ENCODE data around the gene PEX26. TPM values are rescaled to one million over a fixed set of nuclear protein-coding genes. Genes with fewer than 3 reads are reported as not detected.
"Not testable (repeated sequence)": the region's sequence is repeated elsewhere in the genome, so short reads cannot be mapped to it uniquely, and the experiment has no call there.

Gene PEX26
- polyA plus RNA-seq, 1 donor from 2014 or later = 3.4 TPM

DNA sequence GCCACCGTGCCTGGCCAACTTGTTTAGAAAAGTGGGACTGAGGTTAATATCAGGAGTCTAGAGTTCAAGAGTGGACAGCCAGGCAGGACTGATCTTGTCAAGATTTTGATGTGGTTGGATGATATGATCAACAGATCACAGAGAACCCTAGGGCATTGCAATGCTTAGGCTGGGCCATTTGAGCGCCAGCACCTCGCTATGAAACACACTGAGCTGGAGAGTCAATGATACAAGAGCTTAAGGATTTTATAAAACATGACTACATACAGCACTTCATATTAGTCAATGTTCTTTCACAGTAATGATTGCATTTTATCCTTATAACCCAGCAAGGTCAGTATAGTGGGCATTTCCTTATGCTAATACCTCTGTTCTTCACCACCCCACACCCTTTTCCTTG, 15.4 kb upstream of the PEX26 start:
- peaks cover 34 to 53% (median 37%) of the 10 kb centered on the region in 3 donors for H3K4me1 Mint-ChIP-seq
- H3K36me3 Mint-ChIP-seq = no peaks in the 10 kb centered on the region
- H3K4me3 Mint-ChIP-seq = no peak overlapping the region
- no peaks in the 10 kb centered on the region for H3K9me3 Mint-ChIP-seq
- H3K27ac Mint-ChIP-seq = no peak overlapping the region
- H3K27me3 Mint-ChIP-seq = peaks cover 1% of the 10 kb centered on the region

DNA sequence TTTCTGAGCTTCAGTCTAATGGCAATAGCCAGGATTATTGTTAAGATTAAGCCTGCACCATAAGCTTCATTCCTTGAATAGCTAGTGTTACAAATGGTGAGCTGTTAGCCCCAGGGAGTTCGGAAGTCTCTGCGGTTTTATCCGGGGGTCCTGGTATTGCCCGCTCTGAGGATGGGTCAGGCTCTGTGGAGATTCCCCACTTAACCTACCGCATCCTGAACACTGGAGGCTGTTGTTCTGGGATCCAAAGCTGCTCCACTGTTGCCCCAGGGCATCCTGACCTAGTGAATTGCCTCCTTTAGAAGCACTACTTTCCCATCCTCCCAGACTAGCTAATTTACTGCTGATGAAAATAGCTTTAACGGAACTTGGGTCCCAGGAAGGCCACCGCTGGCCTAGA, 14.5 kb upstream of the PEX26 start:
- H3K9me3 Mint-ChIP-seq = no peaks in the 10 kb centered on the region
- H3K4me3 Mint-ChIP-seq = peak overlapping the region in 1 of 4 donors; percentile 3
- H3K36me3 Mint-ChIP-seq = no peaks in the 10 kb centered on the region
- peak overlapping the region in 1 of 3 donors; percentile 67 for H3K27ac Mint-ChIP-seq
- H3K27me3 Mint-ChIP-seq = peaks cover 1% of the 10 kb centered on the region
- peaks cover 34 to 53% (median 37%) of the 10 kb centered on the region in 3 donors for H3K4me1 Mint-ChIP-seq

DNA sequence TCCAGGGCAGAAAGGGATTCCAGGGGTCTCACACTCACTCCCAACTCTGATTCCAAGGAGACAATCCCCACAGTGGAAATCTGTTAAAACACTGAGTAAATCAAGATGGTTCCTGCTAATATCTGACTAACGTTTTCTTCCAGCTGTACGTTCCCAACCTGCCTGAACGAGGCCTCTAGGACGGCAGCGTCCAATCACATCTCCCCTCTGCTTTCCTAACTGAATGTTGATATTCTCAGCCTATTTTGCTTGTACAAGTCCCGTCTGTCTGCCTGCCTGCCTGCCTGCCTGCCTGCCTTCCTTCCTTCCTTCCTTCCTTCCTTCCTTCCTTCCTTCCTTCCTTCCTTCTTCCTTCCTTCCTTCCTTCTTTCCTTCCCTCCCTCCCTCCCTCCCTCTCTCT, 14.1 kb upstream of the PEX26 start:
- not testable (repeated sequence) for H3K36me3 Mint-ChIP-seq, H3K9me3 Mint-ChIP-seq, H3K4me3 Mint-ChIP-seq, H3K27me3 Mint-ChIP-seq
- Mint-ChIP-seq H3K27ac (peak overlapping the region in 1 of 3 donors; percentile 67), H3K4me1 (peaks cover 35 to 53% (median 38%) of the 10 kb centered on the region in 3 donors)

DNA sequence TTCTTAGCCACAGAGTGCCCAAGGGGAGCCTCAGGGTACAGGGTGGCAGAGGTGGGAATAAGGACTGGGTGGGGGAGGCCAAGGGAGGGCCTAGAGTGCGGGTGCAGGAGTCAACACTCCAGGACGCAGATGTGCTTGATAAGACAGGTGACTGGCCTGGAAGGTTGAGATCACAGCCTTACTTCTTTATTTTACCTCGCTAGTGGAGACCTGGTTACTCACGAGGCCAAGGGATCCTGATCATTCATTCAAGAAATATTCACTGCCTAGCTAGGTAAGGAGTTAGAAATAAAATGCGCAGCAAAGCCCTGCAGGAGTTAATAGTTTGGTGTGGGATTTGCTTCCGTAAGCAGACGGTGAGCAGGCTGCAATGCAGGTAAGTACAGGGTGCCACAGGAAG, 13.2 kb upstream of the PEX26 start:
- Mint-ChIP-seq H3K27ac (no peak overlapping the region), H3K27me3 (peaks cover 1% of the 10 kb centered on the region), H3K4me1 (peaks cover 40 to 54% (median 45%) of the 10 kb centered on the region in 3 donors), H3K9me3 (no peaks in the 10 kb centered on the region), H3K36me3 (no peaks in the 10 kb centered on the region), H3K4me3 (peak overlapping the region in 2 of 4 donors; percentile 37 to 92)

DNA sequence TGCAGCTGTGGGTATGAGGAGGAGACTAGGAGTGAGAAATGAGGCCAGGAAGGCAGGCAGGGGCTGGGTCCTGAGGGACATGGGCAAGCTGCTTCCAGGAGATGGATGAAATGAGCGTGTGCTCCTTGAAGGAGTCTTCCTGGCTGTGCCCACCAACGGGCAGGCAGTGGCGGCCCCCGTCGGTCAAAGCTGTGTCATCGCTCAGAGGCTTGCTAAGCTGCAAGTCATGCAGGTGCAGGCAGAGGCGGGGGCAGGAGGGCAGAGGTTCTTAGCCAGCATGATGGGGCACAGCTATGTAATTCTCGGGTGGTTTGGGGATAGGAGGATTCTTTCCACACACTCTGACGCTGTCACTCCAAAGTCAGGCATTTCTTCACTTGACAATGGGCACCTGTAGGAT, 12.5 kb upstream of the PEX26 start:
- Mint-ChIP-seq H3K27ac (peak overlapping the region in 1 of 3 donors; percentile 37), H3K27me3 (peaks cover 1% of the 10 kb centered on the region)

DNA sequence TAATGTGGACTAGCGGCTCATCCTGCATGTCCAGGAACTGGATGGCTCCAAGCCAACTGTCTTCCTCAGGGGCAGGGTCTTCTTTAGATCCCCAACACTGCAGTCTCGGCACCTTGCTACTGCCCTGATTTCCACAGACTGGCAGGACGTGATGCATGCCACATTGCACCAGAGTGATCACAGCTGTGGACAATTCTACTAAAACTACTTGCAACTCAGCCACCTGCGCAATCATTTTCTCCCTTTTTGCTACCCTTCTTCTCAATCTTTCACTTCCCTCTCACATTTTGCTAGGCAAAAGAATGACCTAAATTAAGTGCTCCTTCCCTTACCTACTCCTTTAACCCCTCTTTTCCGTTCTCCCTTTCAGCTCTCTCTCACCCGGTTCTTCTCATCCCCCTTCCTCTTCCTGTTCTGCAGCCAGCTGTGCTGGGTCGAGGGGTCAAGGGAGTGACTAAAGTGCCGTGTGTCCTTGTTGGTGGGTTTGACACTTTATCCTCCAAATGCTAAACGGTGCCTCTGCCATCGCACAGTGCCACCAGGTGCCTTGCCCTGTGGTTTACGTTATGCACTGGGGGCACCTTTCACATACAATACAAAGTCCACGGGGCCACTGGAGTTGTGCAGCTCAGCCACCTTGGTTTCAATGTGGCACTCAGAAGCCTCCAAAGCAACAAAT, 11.5 kb upstream of the PEX26 start:
- no peaks in the 10 kb centered on the region for H3K36me3 Mint-ChIP-seq
- peak overlapping the region; percentile 30 to 84 (median 79) for H3K27ac Mint-ChIP-seq
- peaks cover 41 to 65% (median 42%) of the 10 kb centered on the region in 3 donors for H3K4me1 Mint-ChIP-seq
- H3K4me3 Mint-ChIP-seq = peak overlapping the region; percentile 5 to 92 (median 49)
- peaks cover 1% of the 10 kb centered on the region for H3K27me3 Mint-ChIP-seq
- no peaks in the 10 kb centered on the region for H3K9me3 Mint-ChIP-seq

More for the DNA sequence above, 12.5 kb upstream of the PEX26 start:
- Mint-ChIP-seq H3K9me3 (no peaks in the 10 kb centered on the region), H3K36me3 (no peaks in the 10 kb centered on the region), H3K4me1 (peaks cover 40 to 55% (median 43%) of the 10 kb centered on the region in 3 donors), H3K4me3 (peak overlapping the region; percentile 14 to 92 (median 56))

DNA sequence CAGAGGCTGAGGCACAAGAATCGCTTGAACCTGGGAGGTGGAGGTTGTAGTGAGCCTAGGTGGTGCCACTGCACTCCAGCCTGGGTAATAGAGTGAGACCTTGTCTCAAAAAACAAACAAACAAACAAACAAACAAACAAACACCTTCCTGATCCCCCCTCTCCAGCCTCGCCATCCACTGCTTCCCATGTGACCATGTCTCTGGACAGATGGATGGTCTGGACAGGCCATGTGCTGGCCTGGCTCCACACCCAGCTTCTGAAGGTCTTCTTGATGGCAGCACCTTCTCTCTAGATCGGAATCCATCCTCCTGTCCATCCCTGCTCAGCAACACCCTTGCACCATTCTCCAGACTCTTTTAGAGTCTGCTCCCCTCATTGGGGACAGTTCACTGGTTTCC, 10.7 kb upstream of the PEX26 start:
- H3K4me1 Mint-ChIP-seq = peaks cover 49 to 72% (median 50%) of the 10 kb centered on the region in 3 donors
- no peaks in the 10 kb centered on the region for H3K9me3 Mint-ChIP-seq
- peak overlapping the region; percentile 14 to 89 (median 36) for H3K27ac Mint-ChIP-seq
- peaks cover 1% of the 10 kb centered on the region for H3K27me3 Mint-ChIP-seq
- peak overlapping the region in 2 of 4 donors; percentile 11 to 76 for H3K4me3 Mint-ChIP-seq
- H3K36me3 Mint-ChIP-seq = no peaks in the 10 kb centered on the region

DNA sequence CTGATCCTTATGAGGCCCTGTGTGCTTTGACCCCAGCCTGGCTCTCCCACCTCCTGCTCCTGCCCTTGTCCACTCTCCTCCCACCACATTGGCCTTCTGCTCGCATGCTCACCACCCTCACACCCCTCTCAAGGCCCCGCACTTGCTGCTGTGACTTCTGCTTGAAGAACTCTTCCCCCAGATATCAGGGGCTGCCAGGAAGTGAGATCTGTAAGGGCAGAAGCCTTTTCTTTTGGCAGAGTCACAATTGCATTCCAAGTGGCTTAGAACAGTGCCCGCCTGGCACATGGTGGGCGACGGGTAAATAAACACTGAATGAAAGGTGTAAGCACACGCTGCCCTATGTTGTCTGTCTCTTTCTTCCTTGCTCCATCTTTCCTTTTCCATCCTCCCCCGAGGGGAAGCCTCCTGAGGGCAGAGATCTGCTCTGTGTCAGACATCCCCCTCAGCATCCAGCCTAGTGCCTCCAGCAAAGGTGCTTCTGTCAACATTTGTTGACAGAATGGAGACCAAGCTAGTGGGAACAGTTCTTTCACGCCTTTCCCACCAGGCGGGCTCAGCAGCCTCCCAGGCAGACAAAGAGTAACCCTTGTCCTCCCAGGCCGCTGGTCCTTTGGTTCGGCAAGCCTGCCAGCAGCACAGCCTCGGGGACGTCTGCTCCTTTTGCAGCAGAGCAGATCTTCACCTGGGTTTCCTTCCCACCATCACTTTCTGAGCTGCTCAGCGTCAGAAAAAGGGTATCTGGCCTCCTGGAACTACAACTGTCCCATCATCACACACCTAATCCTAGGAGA, 10.0 kb upstream of the PEX26 start:
- H3K27ac Mint-ChIP-seq = peak overlapping the region in 2 of 3 donors; percentile 14 to 89
- peak overlapping the region; percentile 11 to 77 (median 44) for H3K4me3 Mint-ChIP-seq
- H3K4me1 Mint-ChIP-seq = peaks cover 52 to 76% (median 54%) of the 10 kb centered on the region in 3 donors
- H3K36me3 Mint-ChIP-seq = no peaks in the 10 kb centered on the region
- H3K27me3 Mint-ChIP-seq = peaks cover 1% of the 10 kb centered on the region
- H3K9me3 Mint-ChIP-seq = no peaks in the 10 kb centered on the region

DNA sequence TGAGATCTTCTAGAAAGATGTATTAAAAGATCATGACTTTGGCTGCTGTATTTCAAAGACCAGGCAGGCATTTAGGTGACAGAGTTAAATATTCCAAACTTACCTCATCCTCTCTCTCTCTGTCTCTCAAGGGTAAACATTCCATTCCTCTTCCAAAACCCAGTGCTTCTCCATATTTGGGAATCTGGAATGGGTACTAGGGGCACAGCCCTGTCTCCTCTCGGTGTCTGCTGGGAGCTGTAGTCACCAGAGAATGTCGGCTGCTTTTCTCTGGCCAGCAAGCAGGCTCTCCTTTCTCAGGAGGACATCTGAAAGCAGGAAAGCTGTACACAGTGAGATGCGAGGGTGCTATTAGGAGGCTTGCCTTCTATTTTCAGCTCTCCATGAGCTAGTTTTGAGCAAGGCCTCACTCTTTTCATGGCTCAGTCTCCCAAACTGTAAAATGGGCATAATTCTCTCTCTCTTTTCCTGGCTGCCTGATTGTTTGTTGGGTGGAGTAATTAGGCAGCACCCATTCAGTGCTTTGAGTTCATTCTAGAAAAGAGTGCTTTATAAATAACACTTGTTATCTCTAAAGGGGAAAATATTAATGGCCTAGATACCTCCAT, 9.3 kb upstream of the PEX26 start:
- Mint-ChIP-seq H3K4me1 (peaks cover 52 to 76% (median 54%) of the 10 kb centered on the region in 3 donors), H3K9me3 (no peaks in the 10 kb centered on the region), H3K4me3 (peak overlapping the region in 1 of 4 donors; percentile 62), H3K36me3 (no peaks in the 10 kb centered on the region), H3K27ac (peak overlapping the region in 2 of 3 donors; percentile 48 to 49), H3K27me3 (peaks cover 1% of the 10 kb centered on the region)

DNA sequence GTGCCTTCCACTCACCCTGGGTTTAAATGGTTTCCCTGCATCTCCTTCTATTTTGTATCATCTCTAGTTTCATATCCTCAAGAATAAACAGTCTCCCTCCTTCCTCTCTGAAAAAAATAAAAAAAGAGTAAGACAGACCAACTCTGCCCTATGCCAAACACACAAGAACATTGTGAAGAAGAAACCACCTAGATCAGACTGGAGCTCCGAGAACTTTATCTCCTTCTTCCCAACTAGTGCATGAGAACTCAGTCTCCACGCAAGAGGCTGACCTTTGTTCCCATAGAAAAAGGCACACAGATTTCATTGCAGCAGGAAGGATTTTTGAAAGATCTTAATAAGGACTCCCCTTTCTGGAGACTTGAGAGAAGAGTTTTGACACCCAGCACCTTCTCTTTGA, 8.7 kb upstream of the PEX26 start:
- peak overlapping the region in 2 of 4 donors; percentile 36 to 62 for H3K4me3 Mint-ChIP-seq
- H3K36me3 Mint-ChIP-seq = no peaks in the 10 kb centered on the region
- H3K27ac Mint-ChIP-seq = peak overlapping the region in 2 of 3 donors; percentile 48 to 49
- peaks cover 1% of the 10 kb centered on the region for H3K27me3 Mint-ChIP-seq
- H3K4me1 Mint-ChIP-seq = peaks cover 52 to 76% (median 54%) of the 10 kb centered on the region in 3 donors
- no peaks in the 10 kb centered on the region for H3K9me3 Mint-ChIP-seq

DNA sequence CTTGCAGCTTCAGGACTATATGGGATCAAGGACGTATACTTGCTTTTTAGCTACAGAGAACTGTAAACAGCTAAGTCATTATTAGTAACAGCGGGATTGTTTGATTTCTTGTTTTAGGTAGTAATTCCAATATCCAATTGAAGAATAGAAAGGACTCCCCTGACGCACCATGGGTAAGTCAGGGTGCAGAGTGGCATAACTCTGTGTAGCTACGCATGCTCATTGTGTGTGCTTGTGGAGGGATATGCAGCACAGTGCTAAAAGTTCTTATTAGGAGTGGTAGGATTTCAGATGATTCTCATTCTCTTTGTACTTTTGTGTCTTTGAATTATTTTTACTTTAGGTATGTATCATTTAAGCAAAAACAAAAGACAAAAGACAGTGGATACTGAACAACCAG, 7.7 kb upstream of the PEX26 start:
- no peaks in the 10 kb centered on the region for H3K36me3 Mint-ChIP-seq
- peaks cover 48 to 73% (median 51%) of the 10 kb centered on the region in 3 donors for H3K4me1 Mint-ChIP-seq

DNA sequence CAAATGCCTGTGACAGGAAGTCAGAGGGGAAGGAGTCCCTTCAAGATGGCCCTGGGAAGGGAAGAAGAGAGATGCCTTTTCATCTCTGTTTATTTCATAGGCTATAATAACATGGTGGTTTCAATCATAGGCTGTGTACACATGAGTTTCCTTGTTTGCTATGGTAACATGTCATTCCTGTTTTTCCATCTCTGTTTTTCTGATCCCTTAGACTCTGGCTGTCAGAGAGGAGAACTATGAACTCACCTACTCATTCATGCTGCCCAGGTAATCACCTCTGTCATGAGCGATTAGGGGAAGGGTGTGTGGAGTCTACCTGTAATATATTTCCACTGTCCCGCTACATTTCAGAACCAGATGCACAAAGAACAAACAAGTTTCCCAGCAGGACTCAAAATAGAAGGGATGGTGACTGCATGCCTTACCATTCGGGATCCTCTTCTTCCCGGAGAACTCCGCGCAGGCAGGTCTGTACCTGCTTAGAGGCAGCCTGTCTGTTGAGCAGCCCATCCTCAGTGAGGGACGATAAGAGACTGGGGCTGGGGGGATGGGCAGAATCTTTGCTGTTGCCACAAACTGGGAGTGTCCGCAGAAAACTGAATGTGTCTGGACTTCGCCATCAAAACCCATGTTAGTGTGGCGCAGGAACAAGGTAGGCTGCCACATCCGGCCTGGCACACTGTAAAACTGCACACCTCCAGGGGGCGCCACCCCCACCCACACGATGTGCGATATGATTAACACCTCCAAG, 7.1 kb upstream of the PEX26 start:
- H3K4me1 Mint-ChIP-seq = peaks cover 42 to 68% (median 45%) of the 10 kb centered on the region in 3 donors
- peak overlapping the region in 1 of 4 donors; percentile 76 for H3K4me3 Mint-ChIP-seq
- H3K27me3 Mint-ChIP-seq = peaks cover 1% of the 10 kb centered on the region
- no peaks in the 10 kb centered on the region for H3K36me3 Mint-ChIP-seq
- no peak overlapping the region for H3K27ac Mint-ChIP-seq
- no peaks in the 10 kb centered on the region for H3K9me3 Mint-ChIP-seq

More for the DNA sequence above, 7.7 kb upstream of the PEX26 start:
- Mint-ChIP-seq H3K27me3 (peaks cover 1% of the 10 kb centered on the region), H3K4me3 (peak overlapping the region in 1 of 4 donors; percentile 35), H3K27ac (peak overlapping the region in 1 of 3 donors; percentile 63), H3K9me3 (no peaks in the 10 kb centered on the region)

DNA sequence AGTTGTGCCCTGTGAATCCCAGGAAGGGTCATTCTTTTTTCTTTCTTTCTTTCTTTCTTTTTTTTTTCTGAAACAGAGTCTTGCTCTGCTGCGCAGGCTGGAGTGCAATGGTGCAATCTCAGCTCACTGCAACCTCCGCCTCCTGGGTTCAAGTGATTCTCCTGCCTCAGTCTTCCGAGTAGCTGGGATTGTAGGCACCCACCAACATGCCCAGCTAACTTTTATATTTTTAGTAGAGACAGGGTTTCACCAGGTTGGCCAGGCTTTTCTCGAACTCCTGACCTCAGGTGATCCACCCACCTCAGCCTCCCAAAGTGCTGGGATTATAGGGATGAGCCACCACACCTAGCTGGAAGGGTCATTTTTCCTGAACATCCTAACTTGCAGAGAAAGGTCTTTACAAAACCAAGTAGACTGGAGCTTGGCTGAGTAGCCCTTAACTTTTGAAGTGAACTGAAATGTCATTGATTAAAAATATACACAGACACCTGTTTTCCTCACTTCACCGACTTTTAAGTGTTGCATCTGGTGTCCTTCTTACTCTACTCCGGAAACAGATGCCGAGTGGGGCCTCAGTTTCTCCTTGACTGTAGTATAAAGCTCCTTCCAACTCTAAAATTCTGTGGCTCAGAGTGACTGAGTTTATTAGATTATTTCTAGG, 6.4 kb upstream of the PEX26 start:
- not testable (repeated sequence) for H3K9me3 Mint-ChIP-seq

DNA sequence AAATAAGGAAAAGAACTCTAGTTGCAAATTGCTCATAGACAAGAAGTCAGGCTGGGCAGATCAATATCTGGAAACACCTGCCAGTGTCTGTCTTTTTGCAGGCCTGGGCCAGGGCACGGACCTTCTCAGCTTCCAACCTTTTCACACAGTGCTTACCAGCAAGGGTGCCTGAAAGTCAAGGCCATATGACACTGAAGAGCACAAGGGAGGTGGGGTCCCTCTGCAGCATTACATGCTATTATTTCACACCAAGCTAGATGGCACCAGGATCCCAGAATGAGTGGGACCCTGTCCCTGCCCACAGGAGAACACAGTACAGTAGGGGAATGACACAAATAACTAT, 5.9 kb upstream of the PEX26 start:
- peaks cover 35 to 67% (median 46%) of the 10 kb centered on the region in 3 donors for H3K4me1 Mint-ChIP-seq
- H3K36me3 Mint-ChIP-seq = no peaks in the 10 kb centered on the region
- no peaks in the 10 kb centered on the region for H3K9me3 Mint-ChIP-seq
- peaks cover 1% of the 10 kb centered on the region for H3K27me3 Mint-ChIP-seq
- H3K4me3 Mint-ChIP-seq = peak overlapping the region in 2 of 4 donors; percentile 34 to 39
- H3K27ac Mint-ChIP-seq = peak overlapping the region in 2 of 3 donors; percentile 13 to 63

More for the DNA sequence above, 6.4 kb upstream of the PEX26 start:
- H3K27me3 Mint-ChIP-seq, H3K36me3 Mint-ChIP-seq: not testable (repeated sequence)
- peak overlapping the region; percentile 34 to 77 (median 42) for H3K4me3 Mint-ChIP-seq
- H3K4me1 Mint-ChIP-seq = peaks cover 34 to 68% (median 45%) of the 10 kb centered on the region in 3 donors
- peak overlapping the region in 2 of 3 donors; percentile 13 to 63 for H3K27ac Mint-ChIP-seq

Data from IgD-negative memory B cell (primary cell).